ENCODE data around the gene COL18A1. TPM values are rescaled to one million over a fixed set of nuclear protein-coding genes. Genes with fewer than 3 reads are reported as not detected.

The COL18A1 gene
- polyA plus RNA-seq (ENCODE audit: low read depth in 6 of 6), result under 1 TPM; 0.13 to 0.49 (median 0.21) TPM

DNA sequence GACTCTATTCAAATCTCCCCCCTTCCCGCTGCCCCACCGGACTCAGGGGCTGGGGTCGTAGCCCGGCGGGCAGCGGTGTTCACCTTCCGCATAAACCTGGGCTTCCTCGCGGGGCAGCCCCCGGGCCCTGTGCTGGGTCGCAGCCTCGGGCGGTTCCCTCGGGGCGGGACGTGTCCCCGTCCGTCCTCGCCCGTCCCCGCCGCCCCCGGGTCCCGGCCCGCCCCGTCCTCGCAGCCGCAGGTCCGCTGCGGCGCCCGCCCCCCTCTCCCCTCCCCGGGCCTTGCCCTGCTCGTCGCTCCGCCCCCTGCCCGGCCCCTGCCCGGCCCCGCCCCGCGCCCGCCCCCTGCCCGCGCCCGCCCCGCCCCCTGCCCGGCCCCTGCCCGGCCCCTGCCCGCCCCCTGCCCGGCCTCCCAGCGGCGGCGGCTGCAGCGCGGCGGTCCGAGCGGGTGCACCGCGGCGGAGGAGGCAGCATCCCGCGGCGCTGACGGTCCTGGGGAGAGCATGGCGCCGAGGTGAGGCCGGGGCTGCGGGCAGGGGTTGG lies at the start of gene COL18A1:
COL18A1 (plus strand) TSS at position 436 of the 541 bp plus-strand sequence; CDS start at position 502, 66 bp downstream.
- peak within 1 kb of the TSS; percentile 66 to 92 (median 88) for H3K4me3 Mint-ChIP-seq
- DNase-seq (peak; percentile 6), ATAC-seq (ENCODE audit: low read depth in 2 of 2) (peak; percentile 52 to 56)
- H3K4me1 Mint-ChIP-seq, result peaks cover 16 to 18% (median 18%) of the 10 kb centered on the region in 3 donors
- peaks cover 6 to 22% (median 12%) of the 10 kb centered on the region in 7 donors for H3K9me3 Mint-ChIP-seq
- H3K27ac Mint-ChIP-seq, result peak within 1 kb of the TSS in 2 of 6 donors; percentile 28 to 85
- peaks cover 62 to 82% (median 71%) of the 10 kb centered on the region in 3 donors for H3K27me3 Mint-ChIP-seq
- peaks cover 0 to 22% of the 10 kb centered on the region in 2 donors for H3K36me3 Mint-ChIP-seq

DNA sequence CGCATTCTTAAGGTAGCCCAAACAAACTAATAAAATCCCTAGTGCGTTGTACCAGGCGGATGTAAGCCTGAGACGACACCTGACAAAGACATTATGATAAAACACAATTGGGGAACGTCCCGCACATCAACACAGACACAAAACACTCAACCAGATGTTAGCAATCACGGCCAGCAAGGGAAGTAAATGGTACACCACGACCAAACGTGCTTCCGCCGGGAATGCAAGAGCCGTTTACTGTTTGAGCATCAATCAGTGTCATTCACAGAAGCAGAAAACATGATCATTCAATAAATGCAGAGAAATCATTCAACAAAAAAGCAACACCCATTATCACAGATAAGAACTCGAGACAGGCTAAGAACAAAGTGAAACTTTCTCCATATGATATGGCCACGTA lies 49.4 kb upstream of the COL18A1 start:
- Mint-ChIP-seq H3K27ac (no peak overlapping the region), H3K27me3 (peaks cover 23 to 55% (median 53%) of the 10 kb centered on the region in 3 donors), H3K36me3 (no peaks in the 10 kb centered on the region), H3K9me3 (peaks cover 0 to 1% (median 0%) of the 10 kb centered on the region in 7 donors), H3K4me3 (no peak overlapping the region), H3K4me1 (peaks cover 3 to 8% (median 6%) of the 10 kb centered on the region in 3 donors)
- DNase-seq (no peak), ATAC-seq (ENCODE audit: low read depth in 2 of 2) (no peak)

DNA sequence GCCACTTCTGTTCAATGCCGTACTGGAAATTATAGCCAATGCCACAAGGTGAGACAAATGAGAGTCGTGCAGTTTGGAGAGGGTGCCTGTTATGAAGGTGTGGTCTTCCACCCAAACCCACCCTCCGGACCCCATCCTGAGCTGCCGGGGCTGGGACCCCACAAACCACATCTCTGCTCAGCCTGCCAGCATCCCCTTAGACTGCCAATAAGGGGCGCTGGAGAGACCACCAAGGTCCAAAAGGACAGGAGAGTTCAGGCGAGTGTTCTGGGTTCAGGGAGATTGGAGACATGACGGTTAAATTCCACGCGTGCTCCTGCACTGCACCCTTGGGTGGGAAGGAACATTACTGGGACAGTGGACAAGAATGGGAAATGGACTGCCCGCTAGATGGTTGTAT lies 48.7 kb upstream of the COL18A1 start:
- H3K9me3 Mint-ChIP-seq, result peaks cover 0 to 1% (median 0%) of the 10 kb centered on the region in 7 donors
- no peak for DNase-seq
- no peak overlapping the region for H3K27ac Mint-ChIP-seq
- peaks cover 21 to 55% (median 48%) of the 10 kb centered on the region in 3 donors for H3K27me3 Mint-ChIP-seq
- no peaks in the 10 kb centered on the region for H3K36me3 Mint-ChIP-seq
- H3K4me1 Mint-ChIP-seq, result peaks cover 3 to 8% (median 6%) of the 10 kb centered on the region in 3 donors
- no peak for ATAC-seq (ENCODE audit: low read depth in 2 of 2)
- no peak overlapping the region for H3K4me3 Mint-ChIP-seq

DNA sequence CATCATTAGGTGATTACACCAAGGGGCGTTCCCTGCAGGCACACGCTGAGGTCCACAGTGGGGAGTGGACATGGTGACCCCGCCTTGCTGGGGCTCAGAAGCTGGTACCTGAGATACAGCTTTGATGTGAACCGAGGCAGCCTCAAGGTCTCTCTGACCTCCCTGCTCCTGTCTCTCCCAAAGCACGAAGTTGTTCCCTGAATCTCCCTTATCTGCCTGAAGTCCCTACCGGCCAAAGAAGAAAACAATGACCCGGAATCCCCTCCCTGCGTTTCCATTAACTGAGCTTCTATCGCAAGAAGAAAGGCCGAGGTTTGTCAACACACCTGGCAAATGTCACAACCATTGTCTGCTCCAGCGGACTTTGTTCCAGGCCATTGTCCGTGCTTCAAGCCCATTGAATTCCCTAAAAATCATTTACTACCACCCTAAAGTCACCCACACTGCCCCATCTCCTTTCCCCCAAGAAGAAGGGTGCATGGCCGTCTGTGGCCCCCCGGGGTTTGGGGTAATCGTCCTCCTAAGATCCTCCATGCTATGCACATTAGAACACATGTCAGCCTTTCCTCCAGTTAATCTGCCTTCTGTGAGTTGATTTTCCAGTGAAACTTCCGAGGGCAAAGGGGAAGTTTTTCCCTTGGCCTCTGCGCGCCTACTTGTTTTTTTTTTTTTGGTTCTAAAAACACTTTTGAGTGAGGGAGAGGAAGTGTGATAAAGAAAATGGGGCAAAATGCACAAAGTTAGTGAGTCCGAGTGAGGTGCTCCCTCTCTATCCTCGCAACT lies 48.1 kb upstream of the COL18A1 start:
- Mint-ChIP-seq H3K27ac (peak overlapping the region in 1 of 6 donors; percentile 51), H3K9me3 (peaks cover 0 to 1% (median 0%) of the 10 kb centered on the region in 7 donors), H3K4me3 (no peak overlapping the region), H3K4me1 (peaks cover 3 to 8% (median 6%) of the 10 kb centered on the region in 3 donors), H3K27me3 (peaks cover 21 to 55% (median 51%) of the 10 kb centered on the region in 3 donors), H3K36me3 (no peaks in the 10 kb centered on the region)
- DNase-seq (no peak), ATAC-seq (ENCODE audit: low read depth in 2 of 2) (no peak)

DNA sequence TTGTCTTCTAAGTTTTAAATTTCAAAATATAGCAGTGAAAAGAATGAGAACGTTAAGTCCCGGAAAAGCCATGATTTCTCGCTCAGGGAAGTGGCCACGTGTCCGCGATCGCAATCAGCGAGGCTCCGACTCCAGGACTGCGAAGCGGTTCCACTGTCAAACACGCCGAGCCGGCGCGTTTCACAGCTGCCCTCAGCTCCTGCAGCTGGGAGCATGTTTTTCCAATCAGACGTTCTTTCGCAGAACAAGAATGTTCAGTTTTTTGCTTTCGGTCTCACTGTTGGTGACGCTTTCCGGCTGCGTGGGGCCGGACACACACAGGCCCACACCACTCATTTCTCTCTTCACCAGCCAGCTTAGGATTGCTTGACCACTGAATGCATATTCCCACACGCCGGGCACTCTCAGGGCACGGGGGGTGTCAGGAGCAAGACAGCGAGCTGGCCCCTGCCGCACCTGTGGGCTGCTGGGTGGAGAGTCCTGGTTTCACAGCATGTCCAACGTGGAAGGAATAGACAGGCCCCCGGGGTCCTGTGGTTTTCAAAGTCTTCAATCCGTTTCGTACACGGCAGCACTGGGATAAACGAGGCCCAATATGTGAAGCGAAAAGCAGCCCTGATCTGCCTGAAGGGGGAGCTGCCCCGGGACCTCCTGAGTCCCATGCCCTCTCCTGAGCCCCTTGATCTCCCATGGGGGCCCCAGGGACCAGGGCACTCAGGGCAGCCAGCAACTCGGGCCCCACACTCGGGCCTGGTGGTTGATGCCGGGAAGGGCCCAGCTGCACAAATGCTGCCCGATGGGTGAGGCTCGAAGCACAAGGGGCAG lies 47.3 kb upstream of the COL18A1 start:
- no peak overlapping the region for H3K27ac Mint-ChIP-seq
- H3K9me3 Mint-ChIP-seq, result peaks cover 0 to 1% (median 0%) of the 10 kb centered on the region in 7 donors
- no peak for DNase-seq
- H3K27me3 Mint-ChIP-seq, result peaks cover 21 to 55% (median 47%) of the 10 kb centered on the region in 3 donors
- peaks cover 3 to 8% (median 6%) of the 10 kb centered on the region in 3 donors for H3K4me1 Mint-ChIP-seq
- H3K36me3 Mint-ChIP-seq, result no peaks in the 10 kb centered on the region
- ATAC-seq (ENCODE audit: low read depth in 2 of 2), result no peak
- H3K4me3 Mint-ChIP-seq, result no peak overlapping the region

DNA sequence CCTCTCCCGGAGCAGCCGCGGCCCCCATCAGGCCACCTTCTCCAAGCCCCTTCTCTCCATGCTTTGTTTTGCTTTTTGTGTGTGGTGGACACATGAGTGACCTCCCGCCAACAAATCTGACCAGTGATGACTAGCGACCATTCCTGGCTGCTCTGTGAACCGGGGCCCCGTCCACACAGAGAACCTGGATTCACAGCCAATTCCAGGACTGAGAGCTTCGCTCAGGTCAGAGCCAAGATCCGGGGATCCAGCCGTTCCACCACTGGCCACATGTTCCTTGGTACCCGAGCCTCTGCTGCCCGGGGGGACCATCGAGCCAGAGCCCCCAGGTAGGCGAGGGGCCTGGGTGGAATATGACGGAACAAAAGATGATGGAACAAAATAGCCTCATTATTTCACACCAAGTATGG lies 46.7 kb upstream of the COL18A1 start:
- peaks cover 0 to 1% (median 0%) of the 10 kb centered on the region in 7 donors for H3K9me3 Mint-ChIP-seq
- H3K4me3 Mint-ChIP-seq, result no peak overlapping the region
- H3K36me3 Mint-ChIP-seq, result no peaks in the 10 kb centered on the region
- no peak overlapping the region for H3K27ac Mint-ChIP-seq
- peaks cover 3 to 8% (median 6%) of the 10 kb centered on the region in 3 donors for H3K4me1 Mint-ChIP-seq
- ATAC-seq (ENCODE audit: low read depth in 2 of 2), result no peak
- DNase-seq, result no peak
- H3K27me3 Mint-ChIP-seq, result peaks cover 21 to 51% (median 47%) of the 10 kb centered on the region in 3 donors

DNA sequence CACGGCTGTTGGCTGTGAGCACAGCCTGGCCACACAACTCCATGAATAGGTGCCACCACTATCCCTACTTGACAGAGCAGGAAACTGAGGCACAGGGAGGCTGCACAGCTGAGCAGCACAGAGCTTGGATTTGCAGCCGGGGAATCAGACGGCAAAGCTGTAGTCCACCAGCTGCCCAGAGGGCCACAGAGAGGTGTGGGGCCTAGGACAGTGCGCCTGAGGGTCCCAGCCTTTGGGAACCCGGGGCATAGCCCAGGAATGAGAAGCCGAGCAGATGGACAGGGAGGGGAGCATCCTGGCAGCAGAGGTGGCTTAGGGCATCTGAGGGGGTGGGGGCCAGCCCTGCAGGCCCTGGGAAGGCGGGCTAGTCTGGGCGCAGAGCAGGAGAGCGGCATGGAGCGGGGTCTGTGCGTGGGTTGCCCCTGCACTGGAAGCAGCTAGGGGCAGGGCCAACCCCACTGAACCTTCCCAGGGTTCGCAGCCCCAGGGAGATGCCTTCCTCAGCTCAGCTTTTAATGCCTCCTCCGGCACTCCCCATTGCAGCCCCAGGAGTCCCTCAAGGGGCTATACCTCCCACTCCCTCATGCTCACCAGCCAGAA lies 46.2 kb upstream of the COL18A1 start:
- Mint-ChIP-seq H3K36me3 (no peaks in the 10 kb centered on the region), H3K27ac (peak overlapping the region in 1 of 6 donors; percentile 10), H3K27me3 (peaks cover 21 to 48% (median 47%) of the 10 kb centered on the region in 3 donors), H3K4me1 (peaks cover 3 to 10% (median 6%) of the 10 kb centered on the region in 3 donors), H3K4me3 (no peak overlapping the region), H3K9me3 (peaks cover 0 to 1% (median 0%) of the 10 kb centered on the region in 7 donors)
- DNase-seq (no peak), ATAC-seq (ENCODE audit: low read depth in 2 of 2) (no peak)

DNA sequence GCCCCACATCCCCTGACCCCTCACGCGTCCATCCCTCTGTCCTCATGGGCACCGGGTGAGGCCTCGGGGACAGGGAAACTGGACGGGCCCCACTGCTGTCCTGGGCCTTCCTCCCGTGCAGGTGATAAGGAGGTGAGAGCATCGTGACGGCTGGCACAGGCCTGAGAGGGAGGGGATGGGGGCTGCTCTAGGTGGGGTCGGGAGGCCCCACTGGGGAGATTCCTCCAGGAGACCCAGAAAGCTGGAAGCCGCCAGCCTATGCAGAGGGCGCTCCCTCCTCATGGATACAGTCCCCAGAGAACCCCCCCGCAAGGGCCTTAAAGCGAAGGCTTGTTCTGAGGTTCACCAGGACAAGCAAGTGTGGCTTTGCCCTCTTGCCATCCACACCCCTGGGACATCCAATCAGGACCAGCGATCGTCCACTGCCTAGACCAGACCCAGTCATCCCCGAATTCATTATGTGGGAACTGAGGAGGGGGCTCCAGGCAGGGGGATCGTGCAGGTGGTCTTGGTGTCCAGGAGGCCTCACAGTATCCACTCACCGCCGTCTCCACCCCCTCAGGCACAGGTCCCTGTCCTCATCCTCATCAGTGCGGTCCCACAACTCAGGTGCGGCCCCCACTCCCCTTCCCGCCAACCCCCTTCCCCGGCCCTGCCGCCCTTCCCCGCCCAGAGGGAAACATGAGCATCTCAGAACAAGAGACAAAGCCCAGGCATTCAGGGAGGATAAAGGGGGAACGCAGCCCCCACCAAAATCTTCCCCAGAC lies 45.3 kb upstream of the COL18A1 start:
- H3K27me3 Mint-ChIP-seq, result peaks cover 21 to 53% (median 49%) of the 10 kb centered on the region in 3 donors
- peaks cover 0 to under 1% (median 0%) of the 10 kb centered on the region in 7 donors for H3K9me3 Mint-ChIP-seq
- no peaks in the 10 kb centered on the region for H3K36me3 Mint-ChIP-seq
- H3K4me3 Mint-ChIP-seq, result no peak overlapping the region
- no peak for ATAC-seq (ENCODE audit: low read depth in 2 of 2)
- no peak for DNase-seq
- no peak overlapping the region for H3K27ac Mint-ChIP-seq
- H3K4me1 Mint-ChIP-seq, result peaks cover 3 to 14% (median 6%) of the 10 kb centered on the region in 3 donors

DNA sequence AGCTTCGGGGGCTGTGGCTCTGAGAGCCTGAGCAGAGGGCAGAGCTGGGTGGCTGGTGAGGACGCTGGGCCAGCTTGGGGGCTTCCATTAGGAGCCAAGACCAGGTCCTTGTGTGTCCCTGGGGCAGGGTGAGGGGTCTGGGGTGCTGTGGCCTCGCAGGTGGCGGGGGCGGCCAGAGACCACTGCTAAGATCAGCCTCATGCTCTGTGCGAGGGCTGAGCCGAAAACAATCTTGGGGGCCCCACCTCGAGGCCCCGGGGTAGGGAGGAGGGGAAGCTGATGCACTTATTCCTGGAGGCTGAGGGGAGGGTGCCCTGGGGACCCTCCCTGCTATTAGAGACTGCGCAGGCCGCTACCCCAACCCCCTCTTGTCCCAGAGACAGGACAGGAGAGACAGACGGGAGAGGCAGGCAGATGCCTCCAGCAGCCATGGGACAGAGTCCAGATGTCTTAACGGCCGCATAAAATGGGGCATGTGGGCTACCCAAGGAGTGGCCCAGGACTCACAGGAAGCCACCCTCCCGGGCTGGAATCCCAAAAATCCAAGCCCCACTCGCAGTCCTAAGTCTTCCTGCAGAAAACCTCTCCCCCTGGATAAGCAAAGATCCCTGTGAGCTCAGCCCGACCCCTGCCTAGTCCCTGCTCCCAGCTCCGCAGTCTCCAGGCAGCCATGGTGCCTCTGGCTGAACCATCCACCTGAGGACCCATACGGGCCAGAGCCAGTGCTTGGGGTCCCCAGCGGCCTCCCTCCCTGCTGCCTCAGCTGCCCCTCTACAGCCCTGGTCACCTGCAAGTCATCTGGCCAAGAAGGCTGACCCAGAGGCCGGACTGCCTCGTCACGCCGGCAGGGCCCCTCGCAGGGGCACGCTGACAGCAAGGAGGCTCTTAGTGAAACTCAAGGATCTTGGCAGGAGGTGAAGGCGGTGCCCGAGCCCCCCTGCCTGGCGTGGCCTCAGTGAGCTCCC lies 43.6 kb upstream of the COL18A1 start:
- DNase-seq (no peak), ATAC-seq (ENCODE audit: low read depth in 2 of 2) (no peak)
- no peaks in the 10 kb centered on the region for H3K9me3 Mint-ChIP-seq
- no peak overlapping the region for H3K27ac Mint-ChIP-seq
- peaks cover 7 to 40% (median 33%) of the 10 kb centered on the region in 3 donors for H3K27me3 Mint-ChIP-seq
- no peaks in the 10 kb centered on the region for H3K36me3 Mint-ChIP-seq
- H3K4me1 Mint-ChIP-seq, result peaks cover 0 to 6% (median 0%) of the 10 kb centered on the region in 3 donors
- no peak overlapping the region for H3K4me3 Mint-ChIP-seq

DNA sequence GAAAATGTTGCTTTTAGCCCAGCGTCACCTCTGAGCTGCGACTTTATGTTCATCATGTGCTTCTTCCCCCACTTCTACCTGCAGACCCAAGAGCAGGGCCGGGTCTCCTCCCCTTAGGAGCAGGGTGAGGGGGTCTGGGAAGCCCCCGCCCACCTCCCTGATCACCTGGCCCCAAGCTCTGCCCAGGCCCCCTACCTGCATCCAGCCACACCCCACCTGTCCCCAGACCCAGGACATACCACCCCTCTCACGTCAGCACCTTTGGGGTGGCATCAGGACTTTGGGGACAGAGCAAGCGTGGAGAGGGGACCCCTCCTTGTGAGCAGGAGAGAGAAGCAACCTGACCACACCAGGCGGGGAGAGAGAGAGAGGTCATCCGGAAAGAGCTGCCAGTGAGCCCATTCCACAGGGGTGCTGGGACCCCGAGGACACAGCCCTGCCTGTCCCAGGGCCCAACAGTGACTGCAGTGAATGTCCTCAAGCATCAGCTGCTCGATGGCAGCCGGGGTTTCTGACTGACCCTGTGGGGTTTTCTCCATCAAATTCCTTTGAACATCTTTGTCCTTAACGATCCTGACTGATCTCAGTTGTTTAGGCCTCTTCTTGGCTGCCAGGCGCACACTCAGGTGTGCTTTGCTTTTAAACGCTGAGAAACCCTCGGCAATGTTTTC lies 42.8 kb upstream of the COL18A1 start:
- ATAC-seq (ENCODE audit: low read depth in 2 of 2) (no peak), DNase-seq (no peak)
- H3K9me3 Mint-ChIP-seq, result no peaks in the 10 kb centered on the region
- H3K4me3 Mint-ChIP-seq, result no peak overlapping the region
- H3K36me3 Mint-ChIP-seq, result no peaks in the 10 kb centered on the region
- H3K27ac Mint-ChIP-seq, result peak overlapping the region in 1 of 6 donors; percentile 44
- peaks cover under 1 to 37% (median 34%) of the 10 kb centered on the region in 3 donors for H3K27me3 Mint-ChIP-seq
- H3K4me1 Mint-ChIP-seq, result peaks cover 0 to 6% (median 0%) of the 10 kb centered on the region in 3 donors

DNA sequence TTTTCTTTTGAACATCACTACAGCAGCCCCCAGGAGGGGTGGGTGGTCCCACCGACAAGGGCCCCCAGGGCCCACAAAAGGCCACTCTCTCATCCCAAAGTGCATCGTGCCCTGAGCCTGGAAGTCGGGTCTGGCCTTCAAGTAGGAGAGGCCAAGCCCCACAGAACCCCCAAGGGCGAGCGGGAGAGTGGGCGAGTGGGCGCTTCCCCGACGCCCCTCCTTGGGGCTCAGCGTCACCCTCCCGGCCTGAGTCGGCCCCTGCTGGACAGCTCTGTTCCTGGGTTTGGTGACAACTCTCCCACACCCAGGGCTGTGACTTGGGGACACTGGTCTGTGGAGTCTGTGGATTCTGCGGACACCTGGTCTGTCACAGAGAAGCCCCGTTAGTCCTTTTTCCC lies 42.2 kb upstream of the COL18A1 start:
- Mint-ChIP-seq H3K27me3 (peaks cover 0 to 33% (median 33%) of the 10 kb centered on the region in 3 donors), H3K4me3 (no peak overlapping the region), H3K27ac (no peak overlapping the region), H3K36me3 (no peaks in the 10 kb centered on the region), H3K9me3 (no peaks in the 10 kb centered on the region), H3K4me1 (peaks cover 0 to 6% (median 0%) of the 10 kb centered on the region in 3 donors)
- no peak for DNase-seq
- ATAC-seq (ENCODE audit: low read depth in 2 of 2), result no peak
